Colonic mucosa (tissue), 4 donors: ENCODE results near the gene DUSP3. TPM values are rescaled to one million over a fixed set of nuclear protein-coding genes. Genes with fewer than 3 reads are reported as not detected.

Experiments
- DNase-seq: peaks from one replicate; pipeline ENCODE4 v3.0.0-alpha.2; 2020
- H3K27ac ChIP-seq: fragments of 200-600 bp; one replicate; pipeline ENCODE4 v1.8.0; 2021
- H3K27me3 ChIP-seq: fragments of 200-600 bp; one replicate; pipeline ENCODE4 v1.8.0; 2021
- H3K36me3 ChIP-seq: fragments of 200-600 bp; one replicate; pipeline ENCODE4 v1.8.0; 2021
- H3K4me1 ChIP-seq: fragments of 200-600 bp; one replicate; pipeline ENCODE4 v1.8.0; 2021; ENCODE audit warnings: mild to moderate bottlenecking
- H3K4me3 ChIP-seq: fragments of 200-600 bp; one replicate; pipeline ENCODE4 v1.8.0; 2021
- H3K9ac ChIP-seq, 2 donors: one replicate each; pipeline ENCODE4 v1.7.0; 2013; ENCODE audit warnings: control low read depth in 2 of 2, low read depth in 2 of 2, low read length in 2 of 2
- H3K9me3 ChIP-seq: fragments of 200-600 bp; one replicate; pipeline ENCODE4 v1.8.0; 2021
- intact Hi-C: fragments of 100-400 bp; cut with DNase I; formaldehyde crosslinking; loops from one replicate; pipeline ENCODE4 v1.14.1; 2022
- total RNA-seq, 2 donors: library from RNA; stranded (reverse); fragmentation: NEBNext Ultra II Directional in 1 of 2; extraction: Animal tissue kit (Norgen Biotek cat#: 25700) in 1 of 2; gene quantifications; one replicate each; pipeline ENCODE4 v1.2.1, GENCODE V29; 2021
- TF ChIP-seq, protein P1 (sequence below): fragments of 200-600 bp; IDR thresholded peaks from one replicate; pipeline ENCODE4 v1.8.0; 2022; ENCODE audit warnings: antibody characterized with exemption, mild to moderate bottlenecking
- donor health status: healthy.
- donor health status: DM: no; HTN: no; CAD: no.
- donor health status: DM: no; HTN: no; CAD: no.

Gene DUSP3
- total RNA-seq, 2 donors from 2014 or later: 43.4 to 68.7 TPM

DNA sequence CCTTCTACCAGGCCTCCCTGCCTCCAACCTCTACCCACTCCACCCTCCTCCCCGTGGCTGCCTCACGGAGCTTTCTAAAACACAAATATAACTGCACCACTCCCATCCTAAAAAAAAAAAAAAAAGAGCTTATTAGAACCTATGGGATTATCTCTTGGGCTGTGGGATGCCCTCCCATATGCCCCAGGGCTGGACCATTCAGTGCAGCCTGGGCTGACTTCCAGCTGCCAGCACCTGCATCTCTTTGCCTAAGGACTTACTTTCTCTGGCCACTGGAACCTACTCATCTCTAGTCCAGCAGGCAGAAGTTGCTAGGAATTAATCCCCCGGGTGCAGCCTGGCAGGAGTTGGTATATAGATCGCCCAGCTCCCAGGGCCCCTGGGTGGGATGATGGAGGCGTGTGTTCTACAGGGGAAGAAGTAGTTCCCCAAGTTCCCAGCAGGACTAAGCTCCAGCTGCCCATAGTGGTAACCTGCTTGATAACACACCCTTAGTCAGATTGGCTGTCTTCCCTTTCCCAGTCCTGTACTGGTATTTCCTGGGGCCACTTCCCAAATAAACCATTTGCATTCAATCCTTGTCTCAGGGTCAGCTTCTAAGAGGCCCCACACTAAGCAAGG, 43.9 kb upstream of the DUSP3 start:
- TF ChIP-seq, protein P1, sequence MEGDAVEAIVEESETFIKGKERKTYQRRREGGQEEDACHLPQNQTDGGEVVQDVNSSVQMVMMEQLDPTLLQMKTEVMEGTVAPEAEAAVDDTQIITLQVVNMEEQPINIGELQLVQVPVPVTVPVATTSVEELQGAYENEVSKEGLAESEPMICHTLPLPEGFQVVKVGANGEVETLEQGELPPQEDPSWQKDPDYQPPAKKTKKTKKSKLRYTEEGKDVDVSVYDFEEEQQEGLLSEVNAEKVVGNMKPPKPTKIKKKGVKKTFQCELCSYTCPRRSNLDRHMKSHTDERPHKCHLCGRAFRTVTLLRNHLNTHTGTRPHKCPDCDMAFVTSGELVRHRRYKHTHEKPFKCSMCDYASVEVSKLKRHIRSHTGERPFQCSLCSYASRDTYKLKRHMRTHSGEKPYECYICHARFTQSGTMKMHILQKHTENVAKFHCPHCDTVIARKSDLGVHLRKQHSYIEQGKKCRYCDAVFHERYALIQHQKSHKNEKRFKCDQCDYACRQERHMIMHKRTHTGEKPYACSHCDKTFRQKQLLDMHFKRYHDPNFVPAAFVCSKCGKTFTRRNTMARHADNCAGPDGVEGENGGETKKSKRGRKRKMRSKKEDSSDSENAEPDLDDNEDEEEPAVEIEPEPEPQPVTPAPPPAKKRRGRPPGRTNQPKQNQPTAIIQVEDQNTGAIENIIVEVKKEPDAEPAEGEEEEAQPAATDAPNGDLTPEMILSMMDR: no peak
- no peak overlapping the region for H3K27ac ChIP-seq
- no peaks in the 10 kb centered on the region for H3K4me1 ChIP-seq
- no peaks in the 10 kb centered on the region for H3K27me3 ChIP-seq
- H3K9me3 ChIP-seq: no peaks in the 10 kb centered on the region
- no peak overlapping the region for H3K9ac ChIP-seq
- H3K4me3 ChIP-seq: no peak overlapping the region
- intact Hi-C loops: no loop called here
- no peak for DNase-seq
- H3K36me3 ChIP-seq: no peaks in the 10 kb centered on the region

DNA sequence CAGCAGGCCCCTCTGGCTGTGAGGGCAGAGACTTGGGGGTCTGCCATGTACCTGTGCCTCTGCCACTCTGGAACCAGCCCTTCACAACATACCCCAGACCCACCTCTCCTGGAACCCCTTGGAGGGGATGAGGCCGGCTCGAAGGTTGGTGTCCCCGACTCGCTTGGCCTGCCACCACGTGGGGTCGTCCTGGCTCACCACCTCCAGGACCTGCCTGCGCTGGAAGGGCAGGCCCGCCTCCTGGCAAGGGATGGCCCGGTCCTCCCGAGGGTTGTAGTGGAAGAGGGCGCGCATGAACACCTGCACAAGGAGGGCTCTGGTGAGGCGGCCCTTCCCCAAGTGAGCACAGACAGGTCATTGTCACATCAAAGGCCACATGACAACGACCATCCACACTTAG, 42.0 kb upstream of the DUSP3 start:
- Histone ChIP-seq H3K9me3 (no peaks in the 10 kb centered on the region), H3K9ac (no peak overlapping the region), H3K4me3 (no peak overlapping the region), H3K27me3 (no peaks in the 10 kb centered on the region), H3K36me3 (no peaks in the 10 kb centered on the region), H3K4me1 (no peaks in the 10 kb centered on the region), H3K27ac (no peak overlapping the region)
- TF ChIP-seq, protein P1: no peak
- intact Hi-C loops: no loop called here
- DNase-seq: no peak

DNA sequence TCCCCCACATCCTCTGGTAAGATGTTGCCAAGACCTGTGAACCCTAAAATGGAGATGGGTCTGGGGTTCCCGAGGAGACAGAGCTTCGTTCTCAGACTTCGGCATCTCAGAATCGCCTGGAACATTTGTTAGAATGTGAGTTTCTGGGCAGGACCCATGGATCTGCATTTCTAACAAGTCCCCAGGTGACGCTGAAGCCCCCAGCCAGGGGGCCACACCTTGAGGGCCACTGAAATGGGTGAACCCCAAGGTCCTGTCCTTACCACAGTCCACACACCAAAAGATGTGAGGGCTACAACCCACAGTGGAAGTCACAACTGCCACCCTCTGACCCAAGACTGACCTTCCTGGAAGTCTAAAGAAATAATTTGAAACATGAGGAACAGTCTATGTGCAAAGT, 40.2 kb upstream of the DUSP3 start:
- no peak overlapping the region for H3K9ac ChIP-seq
- no peaks in the 10 kb centered on the region for H3K4me1 ChIP-seq
- H3K27ac ChIP-seq: no peak overlapping the region
- no peaks in the 10 kb centered on the region for H3K27me3 ChIP-seq
- no peaks in the 10 kb centered on the region for H3K36me3 ChIP-seq
- no peak overlapping the region for H3K4me3 ChIP-seq
- TF ChIP-seq, protein P1: no peak
- intact Hi-C loops: no loop called here
- H3K9me3 ChIP-seq: no peaks in the 10 kb centered on the region
- DNase-seq: no peak

DNA sequence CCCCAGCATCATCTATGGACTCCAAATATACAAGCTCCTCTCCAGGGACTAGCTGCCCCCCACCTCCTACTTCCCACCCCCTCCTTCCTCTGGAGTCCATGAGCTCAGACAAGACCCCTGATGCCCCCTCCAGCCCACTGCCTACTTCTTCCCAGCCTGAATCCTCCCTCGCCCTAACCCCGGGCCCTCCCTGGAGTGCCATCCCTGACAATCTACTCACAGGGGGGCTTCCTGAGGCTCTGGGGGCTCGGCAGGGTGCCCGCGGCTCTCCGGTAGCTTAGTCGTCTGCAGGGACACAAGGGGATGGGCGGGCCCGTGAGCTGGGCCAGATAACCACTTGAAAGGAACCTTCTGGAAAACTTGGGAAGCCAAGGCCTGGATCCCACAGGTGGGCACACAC, 39.0 kb upstream of the DUSP3 start:
- Histone ChIP-seq H3K9ac (no peak overlapping the region), H3K4me3 (no peak overlapping the region), H3K27ac (no peak overlapping the region), H3K27me3 (no peaks in the 10 kb centered on the region), H3K4me1 (no peaks in the 10 kb centered on the region), H3K9me3 (no peaks in the 10 kb centered on the region), H3K36me3 (no peaks in the 10 kb centered on the region)
- TF ChIP-seq, protein P1: no peak
- intact Hi-C loops: no loop called here
- no peak for DNase-seq

DNA sequence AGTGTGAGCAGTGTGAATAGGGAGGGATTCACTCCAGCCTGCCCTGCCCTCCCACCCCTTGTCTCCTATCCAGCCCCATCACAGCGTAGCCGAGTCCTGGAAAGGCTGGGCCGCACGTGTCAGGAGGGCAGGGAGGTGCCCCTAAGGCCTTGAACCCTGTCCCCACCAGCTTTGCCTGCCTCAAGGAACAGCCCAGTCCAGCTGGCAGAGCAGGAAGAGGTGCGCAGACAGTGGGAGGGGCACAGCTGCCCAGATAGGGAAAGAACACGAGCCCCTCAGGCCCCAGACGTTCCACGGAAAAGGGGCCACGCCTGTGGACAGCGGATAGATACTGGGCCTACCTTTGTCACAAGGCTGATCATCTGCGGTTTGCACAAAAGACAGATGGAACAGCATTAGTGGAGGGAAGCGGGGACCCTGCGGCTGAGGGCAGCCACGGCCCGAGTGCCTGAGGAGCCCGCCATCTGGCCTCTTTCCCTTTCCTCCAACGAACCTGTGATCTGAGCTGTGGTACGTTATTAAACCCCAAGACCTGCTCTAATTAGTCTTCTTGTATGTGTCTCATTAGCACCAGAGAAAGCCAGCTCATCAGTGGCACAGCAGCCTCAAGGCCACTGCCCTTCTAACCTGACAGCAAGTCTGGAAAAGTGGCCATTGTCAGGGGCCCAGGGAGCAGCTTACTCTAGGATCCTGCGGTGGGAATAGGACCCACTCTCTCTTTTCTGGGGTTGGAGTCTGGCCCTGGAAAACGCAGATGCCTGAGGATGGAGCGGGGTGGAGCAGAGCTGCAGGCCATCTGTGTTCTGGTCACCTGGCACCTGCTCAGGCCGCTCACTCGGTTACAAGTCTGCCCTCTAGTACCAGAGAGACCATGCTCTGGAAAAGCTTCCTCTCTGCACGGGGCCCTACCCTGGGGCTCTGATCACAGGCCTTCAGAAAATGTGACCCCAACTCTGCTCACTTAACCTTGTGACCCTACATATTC, 37.9 kb upstream of the DUSP3 start:
- H3K4me3 ChIP-seq: no peak overlapping the region
- TF ChIP-seq, protein P1: no peak
- H3K4me1 ChIP-seq: no peaks in the 10 kb centered on the region
- H3K27ac ChIP-seq: no peak overlapping the region
- H3K27me3 ChIP-seq: no peaks in the 10 kb centered on the region
- intact Hi-C loops: no loop called here
- no peak overlapping the region for H3K9ac ChIP-seq
- no peaks in the 10 kb centered on the region for H3K36me3 ChIP-seq
- DNase-seq: no peak
- H3K9me3 ChIP-seq: no peaks in the 10 kb centered on the region
